Skin epidermis (tissue), 12 donors: ENCODE data around the gene ACOT7.

Experiments used
- H3K27ac ChIP-seq, 21 experiments: fragments of 200-600 bp; sonication (generic) in 11 of 21; one replicate each; pipeline ENCODE4 v1.5.0; 2020; ENCODE audit warnings: mild to moderate bottlenecking in 3 of 21, inconsistent platforms in 2 of 21, moderate library complexity in 2 of 21
- H3K4me3 ChIP-seq, 7 experiments: fragments of 200-600 bp; sonication (generic) in 2 of 7; one replicate each; pipeline ENCODE4 v1.5.0; 2020; ENCODE audit warnings: inconsistent platforms in 2 of 7, mild to moderate bottlenecking in 2 of 7, moderate library complexity in 1 of 7

Gene ACOT7

DNA sequence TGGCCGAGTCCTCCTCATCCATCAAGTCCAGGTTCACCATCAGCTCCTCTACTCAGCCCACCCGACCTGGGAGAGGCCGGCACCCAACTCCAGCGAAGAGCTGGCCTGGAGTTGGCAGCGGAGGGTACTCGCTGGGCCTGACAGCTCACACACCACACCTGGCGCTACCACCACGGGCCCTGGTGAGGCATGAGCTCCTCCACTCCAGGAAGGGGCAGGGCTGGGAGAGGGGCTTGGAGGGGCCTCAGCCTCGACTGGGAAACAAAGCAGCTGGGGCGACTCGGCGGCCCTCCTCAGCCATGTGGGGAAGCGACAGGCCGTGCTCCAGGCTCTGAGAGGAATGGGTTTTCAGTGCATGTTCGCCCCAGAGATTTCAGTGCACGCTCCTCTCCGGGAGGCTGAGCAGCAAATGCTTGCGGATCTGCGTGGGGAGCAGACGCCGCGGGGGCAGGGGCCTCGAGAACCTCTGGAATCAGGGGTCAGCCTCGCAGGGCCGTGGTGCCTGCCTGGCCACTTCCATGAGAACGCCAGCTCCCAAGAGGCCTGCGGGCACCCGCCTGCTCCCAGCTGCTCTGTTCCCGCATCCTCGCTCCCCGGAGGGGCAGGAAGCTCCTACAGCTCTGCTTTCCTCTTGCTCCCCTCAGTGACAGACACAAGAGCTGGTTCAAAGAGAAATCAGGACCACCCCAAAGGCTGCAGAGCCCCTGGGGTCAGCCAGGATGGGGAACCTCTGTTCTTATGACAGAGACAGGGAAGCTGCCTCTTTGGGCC lies 113.8 kb downstream of the ACOT7 start:
- H3K27ac ChIP-seq: no peak overlapping the region

GRCh38 chr1:6279066-6279465 lies 114.5 kb downstream of the ACOT7 start:
- Histone ChIP-seq H3K4me3 (no peak overlapping the region), H3K27ac (no peak overlapping the region)

More for the DNA sequence above, 113.8 kb downstream of the ACOT7 start:
- H3K4me3 ChIP-seq: no peak overlapping the region

DNA sequence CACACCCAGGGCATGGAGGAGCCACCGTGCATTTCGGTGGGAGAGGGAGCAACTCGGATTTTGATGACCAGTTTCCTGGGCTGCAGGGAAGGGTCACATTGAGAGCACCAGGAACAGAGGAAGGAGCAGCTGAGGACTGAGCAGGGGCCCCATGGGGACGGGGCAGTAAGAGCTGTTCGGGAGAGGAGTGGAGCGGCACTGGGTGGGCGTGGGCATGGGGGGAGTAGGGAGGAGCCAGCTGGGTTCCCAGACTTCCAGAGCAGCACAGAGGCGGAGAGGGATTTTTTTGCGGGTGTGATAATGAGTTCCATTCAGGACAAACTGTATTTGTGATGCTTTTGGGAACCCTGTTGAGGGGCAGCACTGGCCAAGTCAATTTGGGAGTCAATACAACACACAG lies 115.3 kb downstream of the ACOT7 start:
- peak overlapping the region in 1 of 21 experiments; percentile 41 for H3K27ac ChIP-seq

GRCh38 chr1:6276811-6277555 lies 116.6 kb downstream of the ACOT7 start:
- no peak overlapping the region for H3K4me3 ChIP-seq
- H3K27ac ChIP-seq: peak overlapping the region in 4 of 21 experiments; percentile 2 to 78 (median 30)

More for the DNA sequence above, 115.3 kb downstream of the ACOT7 start:
- H3K4me3 ChIP-seq: no peak overlapping the region

DNA sequence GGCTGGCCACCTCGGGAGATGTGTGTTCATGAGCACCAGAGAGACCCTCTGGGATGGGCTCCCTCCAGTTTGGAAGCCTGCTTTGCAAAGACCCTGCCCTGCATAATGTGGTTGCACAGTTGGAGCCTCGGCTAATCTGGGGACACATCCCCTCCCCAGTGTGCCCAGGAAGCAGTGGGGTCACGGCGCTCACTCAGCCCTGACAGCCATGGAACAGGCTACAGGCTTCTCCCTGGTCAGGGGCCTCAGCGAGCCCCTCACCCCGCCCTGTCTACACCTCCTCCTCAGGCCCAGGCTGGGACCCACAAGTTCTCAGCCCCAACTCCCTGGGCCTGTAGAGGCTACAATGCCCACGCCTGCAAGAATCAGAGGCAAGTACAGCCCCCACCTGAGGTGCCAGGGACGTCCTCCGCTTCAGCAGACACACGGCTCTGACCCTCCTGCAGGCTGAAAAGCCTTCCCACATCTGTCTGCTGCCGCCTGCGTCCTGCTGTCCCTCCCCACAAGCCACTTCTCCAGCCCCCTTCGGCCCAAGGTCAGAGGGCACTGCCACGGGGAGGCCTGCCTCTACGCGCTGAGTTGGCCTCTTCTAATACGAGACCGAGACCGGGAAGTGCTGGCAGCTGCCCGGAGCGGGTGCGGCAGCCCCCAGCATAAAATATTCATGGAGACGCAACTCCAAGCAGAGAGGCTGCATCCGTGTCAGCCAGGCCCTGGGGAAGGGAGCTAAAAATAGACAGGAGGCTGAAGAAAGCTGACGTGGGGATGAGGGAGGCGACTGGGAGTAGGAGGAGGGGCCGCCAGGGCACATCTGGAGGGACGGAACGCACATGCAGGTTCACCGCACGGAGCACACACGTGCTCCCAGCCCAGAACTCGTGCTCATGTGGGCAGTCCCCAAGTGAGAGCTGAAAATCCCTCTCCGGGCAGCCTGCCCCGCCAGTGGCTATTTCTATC lies 117.5 kb downstream of the ACOT7 start:
- Histone ChIP-seq H3K27ac (peak overlapping the region in 16 of 21 experiments; percentile 9 to 78 (median 63)), H3K4me3 (no peak overlapping the region)

DNA sequence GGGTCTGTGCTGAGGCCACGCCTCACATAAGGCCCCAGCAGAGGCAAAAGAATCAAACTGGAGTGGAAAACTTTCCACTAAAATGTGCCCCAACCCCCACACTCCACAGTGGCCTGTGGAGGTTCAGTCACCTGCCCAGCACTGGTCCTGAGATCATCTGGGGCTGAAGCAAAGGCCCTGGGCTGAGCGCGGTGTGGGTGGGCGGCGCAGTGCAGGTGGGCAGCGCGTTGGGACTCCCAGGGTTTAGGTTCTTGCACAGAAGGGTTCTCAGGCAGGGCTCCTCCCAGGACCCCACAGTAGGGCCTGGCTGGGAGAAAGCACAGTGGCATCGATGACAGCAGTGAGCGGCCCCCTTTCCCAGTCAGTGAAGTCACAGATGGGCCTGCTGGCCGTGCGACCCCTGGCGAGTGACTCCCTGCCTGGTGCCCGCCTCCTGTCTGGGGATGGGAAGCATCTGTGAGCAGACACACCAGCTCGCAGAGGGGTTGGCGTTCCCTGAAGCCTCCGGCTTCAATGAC lies 118.9 kb downstream of the ACOT7 start:
- Histone ChIP-seq H3K4me3 (no peak overlapping the region), H3K27ac (peak overlapping the region in 1 of 21 experiments; percentile 25)

- H3K27ac ChIP-seq: peak overlapping the region in 1 of 21 experiments; percentile 19
- no peak overlapping the region for H3K4me3 ChIP-seq
These were observed 119.5 kb downstream of the ACOT7 start for GRCh38 chr1:6274102-6274501.

- peak overlapping the region in 2 of 21 experiments; percentile 9 to 60 for H3K27ac ChIP-seq
- no peak overlapping the region for H3K4me3 ChIP-seq
These were observed 120.1 kb downstream of the ACOT7 start for GRCh38 chr1:6273380-6273891.

GRCh38 chr1:6272868-6273267 lies 120.7 kb downstream of the ACOT7 start:
- Histone ChIP-seq H3K4me3 (no peak overlapping the region), H3K27ac (peak overlapping the region in 3 of 21 experiments; percentile 9 to 60 (median 15))

GRCh38 chr1:6272452-6272851 lies 121.1 kb downstream of the ACOT7 start:
- H3K4me3 ChIP-seq: no peak overlapping the region
- H3K27ac ChIP-seq: peak overlapping the region in 5 of 21 experiments; percentile 9 to 60 (median 15)

DNA sequence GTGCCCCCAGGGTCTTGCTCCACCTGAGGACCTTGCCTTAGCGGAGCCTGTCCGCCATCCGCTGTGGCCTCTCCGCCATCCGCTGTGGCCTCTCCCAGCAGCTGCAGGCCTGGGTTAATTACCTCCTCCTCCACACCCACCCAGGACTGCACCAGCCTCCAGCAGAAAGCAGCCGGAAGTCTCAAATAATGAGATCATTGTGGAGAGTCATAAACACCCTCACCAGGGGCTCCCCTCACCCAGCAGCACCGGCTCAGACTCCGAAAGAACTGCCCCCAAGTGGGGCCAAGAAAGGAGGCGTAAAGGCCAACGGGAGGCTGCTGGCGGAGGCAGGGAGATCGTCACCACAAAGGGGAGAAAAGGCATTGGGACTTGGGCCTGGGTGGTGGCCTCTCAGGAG lies 122.0 kb downstream of the ACOT7 start:
- Histone ChIP-seq H3K4me3 (no peak overlapping the region), H3K27ac (peak overlapping the region in 6 of 21 experiments; percentile 6 to 60 (median 40))

- Histone ChIP-seq H3K27ac (peak overlapping the region in 7 of 21 experiments; percentile 6 to 72 (median 39)), H3K4me3 (no peak overlapping the region)
These were observed 122.6 kb downstream of the ACOT7 start for GRCh38 chr1:6271006-6271405.

- Histone ChIP-seq H3K4me3 (no peak overlapping the region), H3K27ac (peak overlapping the region in 7 of 21 experiments; percentile 0 to 72 (median 35))
These were observed 123.2 kb downstream of the ACOT7 start for GRCh38 chr1:6270401-6270800.

GRCh38 chr1:6269720-6270400 lies 123.7 kb downstream of the ACOT7 start:
- H3K4me3 ChIP-seq: no peak overlapping the region
- H3K27ac ChIP-seq: peak overlapping the region in 5 of 21 experiments; percentile 0 to 72 (median 25)

GRCh38 chr1:6269296-6269695 lies 124.3 kb downstream of the ACOT7 start:
- Histone ChIP-seq H3K4me3 (no peak overlapping the region), H3K27ac (peak overlapping the region in 1 of 21 experiments; percentile 66)

DNA sequence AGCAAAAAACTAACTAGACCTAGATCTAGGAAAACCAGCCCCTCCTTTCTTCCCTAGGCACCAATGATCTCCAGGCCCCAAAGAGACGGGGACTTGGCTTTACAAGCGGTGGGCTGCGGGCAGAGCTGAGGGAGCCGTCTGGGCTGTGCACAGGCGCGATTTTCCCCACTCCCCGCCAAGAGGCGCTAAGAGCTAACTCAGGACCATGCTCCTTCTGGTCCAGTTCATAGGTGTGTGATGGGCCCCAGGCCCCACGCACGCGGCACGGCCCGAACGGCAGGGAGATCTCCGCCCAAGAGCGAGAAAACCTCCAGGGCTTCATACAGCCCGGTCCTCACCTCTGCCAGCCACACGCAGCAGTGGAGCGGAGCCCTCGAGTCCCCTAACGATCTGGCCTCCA lies 125.2 kb downstream of the ACOT7 start:
- no peak overlapping the region for H3K27ac ChIP-seq
- no peak overlapping the region for H3K4me3 ChIP-seq

GRCh38 chr1:6267686-6268322 lies 125.8 kb downstream of the ACOT7 start:
- Histone ChIP-seq H3K4me3 (no peak overlapping the region), H3K27ac (no peak overlapping the region)

GRCh38 chr1:6266641-6267040 lies 126.9 kb downstream of the ACOT7 start:
- H3K4me3 ChIP-seq: no peak overlapping the region

More at GRCh38 chr1:6266641-6267040, 126.9 kb downstream of the ACOT7 start:
- no peak overlapping the region for H3K27ac ChIP-seq
